HepG2 (cell line): ENCODE data around the gene HSP90AB1. TPM values are rescaled to one million over a fixed set of nuclear protein-coding genes. Genes with fewer than 3 reads are reported as not detected.

Source experiments
- ATF5 ChIP-seq: sonication (generic); formaldehyde crosslinking; IDR thresholded peaks from 2 replicates; pipeline ENCODE4 v1.4.0; 2020; ENCODE audit warnings: mild to moderate bottlenecking, low read depth, missing genetic modification reagents
- ETS1 ChIP-seq: sonication (generic); formaldehyde crosslinking; IDR thresholded peaks from 2 replicates; pipeline ENCODE4 v1.4.0; 2020; ENCODE audit warnings: missing genetic modification reagents
- MTERF4 ChIP-seq: sonication (generic); formaldehyde crosslinking; IDR thresholded peaks from 2 replicates; pipeline ENCODE4 v1.8.0; 2023; ENCODE audit warnings: mild to moderate bottlenecking, missing genetic modification reagents
- MYC ChIP-seq: sonication (generic); formaldehyde crosslinking; IDR thresholded peaks from 2 replicates; pipeline ENCODE4 v1.9.0; 2021; ENCODE audit warnings: missing genetic modification reagents, borderline replicate concordance
- NR3C1 ChIP-seq: sonication (generic); formaldehyde crosslinking; IDR thresholded peaks from 2 replicates; pipeline ENCODE4 v1.4.0; 2020; ENCODE audit warnings: missing genetic modification reagents
- PITX1 ChIP-seq: sonication (generic); formaldehyde crosslinking; IDR thresholded peaks from 2 replicates; pipeline ENCODE4 v1.5.1; 2020; ENCODE audit warnings: mild to moderate bottlenecking, missing genetic modification reagents
- RORA ChIP-seq: sonication (generic); formaldehyde crosslinking; IDR thresholded peaks from 2 replicates; pipeline ENCODE4 v1.5.0; 2020; ENCODE audit warnings: mild to moderate bottlenecking, missing genetic modification reagents, moderate library complexity
- SNAPC5 ChIP-seq: sonication (generic); formaldehyde crosslinking; IDR thresholded peaks from 2 replicates; pipeline ENCODE4 v1.8.1; 2023; ENCODE audit warnings: mild to moderate bottlenecking, missing genetic modification reagents, borderline replicate concordance
- TERF1 ChIP-seq: sonication (generic); formaldehyde crosslinking; IDR thresholded peaks from 2 replicates; pipeline ENCODE4 v1.8.0; 2022; ENCODE audit warnings: mild to moderate bottlenecking, missing genetic modification reagents, moderate library complexity
- XRCC5 ChIP-seq: fragments of 200-400 bp; formaldehyde crosslinking; optimal IDR thresholded peaks from 2 replicates; pipeline ENCODE3; 2017; ENCODE audit warnings: mild to moderate bottlenecking, low read length
- ZBTB21 ChIP-seq: sonication (generic); formaldehyde crosslinking; IDR thresholded peaks from 2 replicates; pipeline ENCODE4 v1.4.0; 2020; ENCODE audit warnings: missing genetic modification reagents
- ZFP36L2 ChIP-seq: sonication (generic); formaldehyde crosslinking; IDR thresholded peaks from 2 replicates; pipeline ENCODE4 v1.4.0; 2020; ENCODE audit warnings: missing genetic modification reagents
- ZFP62 ChIP-seq: sonication (generic); formaldehyde crosslinking; IDR thresholded peaks from 2 replicates; pipeline ENCODE4 v1.4.0; 2020; ENCODE audit warnings: missing genetic modification reagents
- ZNF263 ChIP-seq: sonication (generic); formaldehyde crosslinking; IDR thresholded peaks from 2 replicates; pipeline ENCODE4 v1.4.0; 2020; ENCODE audit warnings: missing genetic modification reagents
- ZNF558 ChIP-seq: sonication (generic); formaldehyde crosslinking; IDR thresholded peaks from 2 replicates; pipeline ENCODE4 v1.9.0; 2022; ENCODE audit warnings: mild to moderate bottlenecking, missing genetic modification reagents, borderline replicate concordance
- ZNF563 ChIP-seq: sonication (generic); formaldehyde crosslinking; IDR thresholded peaks from 2 replicates; pipeline ENCODE4 v1.8.0; 2022; ENCODE audit warnings: mild to moderate bottlenecking, moderate library complexity, missing genetic modification reagents
- ZNF609 ChIP-seq: sonication (generic); formaldehyde crosslinking; IDR thresholded peaks from 2 replicates; pipeline ENCODE4 v1.4.0; 2020; ENCODE audit warnings: mild to moderate bottlenecking, missing genetic modification reagents, borderline replicate concordance
- ZNF761 ChIP-seq: sonication (generic); formaldehyde crosslinking; conservative IDR thresholded peaks from 2 replicates; pipeline ENCODE4 v1.4.0; 2020; ENCODE audit warnings: mild to moderate bottlenecking, missing genetic modification reagents
- ZZZ3 ChIP-seq: sonication (generic); formaldehyde crosslinking; IDR thresholded peaks from 2 replicates; pipeline ENCODE4 v1.4.0; 2020; ENCODE audit warnings: missing genetic modification reagents, mild to moderate bottlenecking, borderline replicate concordance
- polyA plus RNA-seq, 8 experiments: library from polyadenylated mRNA; depleted of rRNA in 3 of 8; stranded (reverse) in 7 of 8; unstranded in 1 of 8; fragments of >200 nt; fragmentation: Illumina TruSeq in 4 of 8; extraction: Trizol in 4 of 8; gene quantifications; 2 replicates each; pipeline versions ENCODE4 v1.2.1 to v1.2.3, GENCODE V29; 2011 to 2016; ENCODE audit warnings: low read depth in 4 of 8, missing spikeins in 1 of 8, mixed read lengths in 1 of 8; ENCODE audit not compliant: insufficient read depth in 1 of 8
- total RNA-seq, 5 experiments: library from RNA; depleted of rRNA; stranded (reverse); fragments of >200 nt; fragmentation: Illumina TruSeq; extraction: Trizol; gene quantifications; 2 replicates each; pipeline ENCODE4 v1.2.3, GENCODE V29; 2016; ENCODE audit warnings: low read depth in 1 of 5

HSP90AB1 gene
- total and polyA plus RNA-seq, 2 of the 13 experiments (the other 11 are each of a cell fraction or from before 2014, with no cell fraction given), result 1,325 to 1,472 TPM

GRCh38 chr6:44237021-44237812 is 9.7 kb upstream of the HSP90AB1 start (continued):
- TF ChIP-seq ZZZ3 (CRISPR knock-in tag) (no peak; the same call in 1 of the 2 replicates), ATF5 (0 out of 2 replicates have a peak, but pooled peaks have one; percentile 8), TERF1 (CRISPR knock-in tag) (no peak), XRCC5 (peak; percentile 27), ZFP62 (CRISPR knock-in tag) (no peak), ZNF563 (CRISPR knock-in tag) (no peak), RORA (CRISPR knock-in tag) (no peak), NR3C1 (CRISPR knock-in tag) (no peak), MTERF4 (CRISPR knock-in tag) (0 out of 2 replicates have a peak, but pooled peaks have one; percentile 19), ZNF609 (CRISPR knock-in tag) (no peak; the same call in 1 of the 2 replicates), ZFP36L2 (CRISPR knock-in tag) (no peak), ZBTB21 (CRISPR knock-in tag) (no peak), ZNF263 (CRISPR knock-in tag) (peak; percentile 97), PITX1 (CRISPR knock-in tag) (peak; percentile 96), SNAPC5 (no peak), ZNF761 (CRISPR knock-in tag) (no peak; the same call in 1 of the 2 replicates), MYC (CRISPR knock-in tag) (no peak; the same call in 1 of the 2 replicates), ETS1 (CRISPR knock-in tag) (no peak), ZNF558 (CRISPR knock-in tag) (no peak)
